IMR-90 (cell line): ENCODE measurements around the gene VCL. TPM values are rescaled to one million over a fixed set of nuclear protein-coding genes. Genes with fewer than 3 reads are reported as not detected.

Experiments used
- ATAC-seq: fragments of 200-7000 bp; cut with Tn5 transposase; 2 replicates; pipeline ENCODE4 v1.9.1; 2020; ENCODE audit warnings: low read depth, mild to moderate bottlenecking, moderate library complexity
- BruUV-seq: library from RNA; stranded (reverse); fragments of 400-500 nt; replicated peaks from 2 replicates; lab custom pipeline; 2021; lab: Mats Ljungman, UMichigan
- CTCF ChIA-PET: fragments of 300-600 bp; formaldehyde crosslinking; extraction: SDS; loops from one replicate; lab custom pipeline; 2021; ENCODE audit warnings: antibody characterized with exemption; lab: Yijun Ruan, JAX
- POLR2A ChIA-PET: fragments of 300-600 bp; sonication (Branson Sonifier 250); formaldehyde crosslinking; loops from one replicate; lab custom pipeline; 2022; ENCODE audit warnings: antibody characterized with exemption; ENCODE audit not compliant: unreplicated experiment; lab: Charles Lee
- DNase-seq: peaks from one replicate; pipeline ENCODE4 v3.0.0; 2013
- H2AFZ ChIP-seq: replicated peaks from 2 replicates; pipeline ENCODE3; 2013; ENCODE audit warnings: low read length, mild to moderate bottlenecking; ENCODE audit not compliant: poor library complexity
- H2AK5ac ChIP-seq: 2 replicates; pipeline ENCODE4 v1.6.1; 2013; ENCODE audit warnings: low read depth, low read length, inconsistent platforms
- H2AK9ac ChIP-seq: replicated peaks from 2 replicates; pipeline ENCODE3; 2013; ENCODE audit warnings: mild to moderate bottlenecking, low read depth, low read length, moderate library complexity; ENCODE audit not compliant: poor library complexity
- H2BK120ac ChIP-seq: 2 replicates; pipeline ENCODE4 v1.6.1; 2013; ENCODE audit warnings: low read depth, low read length, inconsistent platforms
- H2BK15ac ChIP-seq: 3 replicates; pipeline ENCODE4 v1.6.1; 2013; ENCODE audit warnings: low read depth, low read length, inconsistent platforms
- H2BK20ac ChIP-seq: 2 replicates; pipeline ENCODE4 v1.6.1; 2013; ENCODE audit warnings: low read depth, mild to moderate bottlenecking, inconsistent platforms, low read length, moderate library complexity
- H2BK5ac ChIP-seq: 2 replicates; pipeline ENCODE4 v1.6.1; 2013; ENCODE audit warnings: mild to moderate bottlenecking, low read depth, low read length, inconsistent platforms; ENCODE audit not compliant: poor library complexity, severe bottlenecking
- H3K14ac ChIP-seq: replicated peaks from 2 replicates; pipeline ENCODE4 v1.6.1; 2013; ENCODE audit warnings: low read depth, low read length, inconsistent platforms
- H3K18ac ChIP-seq: 2 replicates; pipeline ENCODE4 v1.6.1; 2013; ENCODE audit warnings: low read depth, low read length, control low read depth
- H3K23ac ChIP-seq: 2 replicates; pipeline ENCODE4 v1.6.1; 2013; ENCODE audit warnings: low read depth, low read length, inconsistent platforms
- H3K27ac ChIP-seq: 2 replicates; pipeline ENCODE4 v1.5.1; 2013; ENCODE audit warnings: mild to moderate bottlenecking, control low read depth, low read length; ENCODE audit not compliant: insufficient read depth
- H3K27me3 ChIP-seq: 2 replicates; pipeline ENCODE4 v1.6.1; 2013; ENCODE audit warnings: low read length; ENCODE audit not compliant: control insufficient read depth, insufficient read depth
- H3K36me3 ChIP-seq: 2 replicates; pipeline ENCODE4 v1.6.1; 2013; ENCODE audit warnings: low read length, mixed read lengths; ENCODE audit not compliant: control insufficient read depth, insufficient read depth
- H3K4ac ChIP-seq: 2 replicates; pipeline ENCODE4 v1.6.1; 2013; ENCODE audit warnings: low read depth, low read length, inconsistent platforms
- H3K4me1 ChIP-seq: 2 replicates; pipeline ENCODE4 v1.6.1; 2013; ENCODE audit warnings: low read length, mixed read lengths; ENCODE audit not compliant: control insufficient read depth, insufficient read depth
- H3K4me2 ChIP-seq: 2 replicates; pipeline ENCODE4 v1.6.1; 2013; ENCODE audit warnings: low read depth, mild to moderate bottlenecking, control low read depth, low read length, moderate library complexity
- H3K4me3 ChIP-seq: 2 replicates; pipeline ENCODE4 v1.5.1; 2013; ENCODE audit warnings: low read depth, mild to moderate bottlenecking, control low read depth, low read length, moderate library complexity; ENCODE audit not compliant: insufficient read depth
- H3K56ac ChIP-seq: 2 replicates; pipeline ENCODE4 v1.6.1; 2013; ENCODE audit warnings: low read length, inconsistent platforms; ENCODE audit not compliant: insufficient read depth; ENCODE audit errors: extremely low read depth
- H3K79me1 ChIP-seq, 2 experiments: 2 replicates each; pipeline ENCODE4 v1.6.1; 2013; ENCODE audit warnings: low read length in 2 of 2, inconsistent platforms in 1 of 2, low read depth in 1 of 2
- H3K9ac ChIP-seq: 2 replicates; pipeline ENCODE4 v1.6.1; 2013; ENCODE audit warnings: low read depth, low read length, control low read depth
- H3K9me1 ChIP-seq: 2 replicates; pipeline ENCODE4 v1.6.1; 2013; ENCODE audit warnings: low read length, inconsistent platforms; ENCODE audit not compliant: insufficient read depth
- H3K9me3 ChIP-seq: 2 replicates; pipeline ENCODE4 v1.6.1; 2013; ENCODE audit warnings: low read length; ENCODE audit not compliant: control insufficient read depth, insufficient read depth
- H4K20me1 ChIP-seq: 2 replicates; pipeline ENCODE4 v1.6.1; 2013; ENCODE audit warnings: low read length, inconsistent platforms; ENCODE audit not compliant: insufficient read depth
- H4K5ac ChIP-seq: 2 replicates; pipeline ENCODE4 v1.6.1; 2013; ENCODE audit warnings: mild to moderate bottlenecking, low read depth, low read length, control low read depth
- H4K8ac ChIP-seq, 2 experiments: 2 replicates each; pipeline ENCODE4 v1.6.1; 2013; ENCODE audit warnings: low read depth in 2 of 2, low read length in 2 of 2, control low read depth in 1 of 2, inconsistent platforms in 1 of 2
- H4K91ac ChIP-seq: 2 replicates; pipeline ENCODE4 v1.6.1; 2013; ENCODE audit warnings: low read depth, low read length, inconsistent platforms; ENCODE audit not compliant: insufficient read depth
- CHD1 ChIP-seq: IDR thresholded peaks from 2 replicates; pipeline ENCODE4 v1.6.1; 2012; ENCODE audit warnings: low read depth, low read length, improper control_type of control experiment
- CTCF ChIP-seq: conservative IDR thresholded peaks from 2 replicates; pipeline ENCODE4 v1.5.1; 2012; ENCODE audit warnings: mild to moderate bottlenecking, low read depth, low read length, improper control_type of control experiment
- MAFK ChIP-seq: IDR thresholded peaks from 2 replicates; pipeline ENCODE4 v1.6.1; 2012; ENCODE audit warnings: low read depth, low read length, improper control_type of control experiment
- WGBS, 2 experiments: methylation state at CpG; one replicate each; pipeline versions ENCODE4 v1.1.5 to v1.1.7; 2013; ENCODE audit warnings: missing lambda C conversion rate in 2 of 2; ENCODE audit not compliant: insufficient read length in 1 of 2; ENCODE audit errors: extremely low coverage in 2 of 2; 5-methylcytosine and 5-hydroxymethylcytosine counted together
- dilution Hi-C: fragments of 300-500 bp; cut with HindIII; formaldehyde crosslinking; loops from one replicate; pipeline ENCODE4 v1.14.3; 2018; ENCODE audit warnings: low sequenced_read_pairs; ENCODE audit not compliant: unreplicated experiment
- in situ Hi-C: fragments of 300-500 bp; cut with MboI; formaldehyde crosslinking; loops from 3 replicates; pipeline ENCODE4 v1.14.3; 2019; ENCODE audit warnings: low sequenced_read_pairs, inconsistent platforms, mixed read lengths
- intact Hi-C: fragments of 100-400 bp; cut with micrococcal nuclease; formaldehyde crosslinking; loops from 2 replicates; pipeline ENCODE4 v1.10.0; 2022
- polyA plus RNA-seq, 3 experiments: library from polyadenylated mRNA; depleted of rRNA; stranded (reverse); fragments of >200 nt; gene quantifications; 2 replicates each; pipeline ENCODE4 v1.2.3, GENCODE V29; 2012; ENCODE audit warnings: low replicate concordance in 1 of 3
- total RNA-seq: library from RNA; depleted of rRNA; stranded (reverse); fragments of >200 nt; gene quantifications from 2 replicates; pipeline ENCODE4 v1.2.3, GENCODE V29; 2012

VCL gene
- total and polyA plus RNA-seq, 2 of the 4 experiments (the other 2 are of a cell fraction): 227 to 283 TPM

- ChIA-PET CTCF (interaction anchor here (0.7 kb wide), 1 partner anchor 100 kb away, joined by 3 read pairs; no protein-coding TSS in a partner anchor), POLR2A (interaction anchor here (0.7 kb wide), 1 partner anchor 82 kb away, joined by 5 read pairs; no protein-coding TSS in a partner anchor)
- no peak overlapping the region for H2AFZ ChIP-seq
- no peak overlapping the region for H3K4me2 ChIP-seq
- no peak overlapping the region for H3K23ac ChIP-seq
- no peak overlapping the region for H3K27ac ChIP-seq
- H3K4me3 ChIP-seq: no peak overlapping the region
- no peaks in the 10 kb centered on the region for H4K20me1 ChIP-seq
- no peaks in the 10 kb centered on the region for H3K9me3 ChIP-seq
- no peak overlapping the region for H3K14ac ChIP-seq
- no peak overlapping the region for H3K4ac ChIP-seq
- H3K9ac ChIP-seq: no peak overlapping the region
- no peak overlapping the region for H2BK15ac ChIP-seq
- peaks cover 6 to 12% of the 10 kb centered on the region in 2 experiments; a peak in 3 of 4 replicates for H3K79me1 ChIP-seq
- no peaks in the 10 kb centered on the region for H3K9me1 ChIP-seq
- no peak for TF ChIP-seq CTCF
- TF ChIP-seq MAFK: no peak
- no peak for TF ChIP-seq CHD1
- intact Hi-C loops (no loop called here), dilution Hi-C loops (no loop called here), in situ Hi-C loops (no loop called here)
- no peak overlapping the region for H4K5ac ChIP-seq
- H4K8ac ChIP-seq: no peak overlapping the region
- no CpG with 5 or more reads among the region's 11 CpGs for WGBS, 2 experiments
- H2BK5ac ChIP-seq: no peak overlapping the region
- no peak overlapping the region for H2AK9ac ChIP-seq
- ATAC-seq (no peak), DNase-seq (no peak)
- BruUV-seq: no TSS peak
- H3K56ac ChIP-seq: no peak overlapping the region
- no peak overlapping the region for H4K91ac ChIP-seq
- H2AK5ac ChIP-seq: no peak overlapping the region
- no peaks in the 10 kb centered on the region for H3K4me1 ChIP-seq
- no peak overlapping the region for H3K18ac ChIP-seq
- no peak overlapping the region for H2BK20ac ChIP-seq
- peaks cover 32% of the 10 kb centered on the region for H3K36me3 ChIP-seq
- no peak overlapping the region for H2BK120ac ChIP-seq
- H3K27me3 ChIP-seq: no peaks in the 10 kb centered on the region
Observed at GRCh38 chr10:74133923-74134820, 136.3 kb downstream of the VCL start.
